ENCODE data around the gene RSRC2. TPM values are rescaled to one million over a fixed set of nuclear protein-coding genes. Genes with fewer than 3 reads are reported as not detected.

RSRC2 gene
- polyA plus RNA-seq, 3 donors: 7.6 to 63.5 (median 15.8) TPM

- Histone ChIP-seq H3K4me3 (replicated peaks in 1 of 3; ENCODE audit: low read depth in 2 of 3, low read length in 3 of 3) (no peak overlapping the region), H3K36me3 (replicated peaks in 1 of 2; ENCODE audit: control insufficient read depth in 1 of 2, insufficient read depth in 2 of 2, low read length in 2 of 2) (peaks cover 72 to 78% of the 10 kb centered on the region in 2 donors), H3K4me2 (replicated peaks; ENCODE audit: extremely low read depth, low read length, poor library complexity, severe bottlenecking) (no peak overlapping the region), H3K4me1 (ENCODE audit: control insufficient read depth in 1 of 2, insufficient read depth in 2 of 2, low read length in 2 of 2) (peaks cover 25 to 37% of the 10 kb centered on the region in 2 donors), H4K20me1 (ENCODE audit: insufficient read depth, low read length) (peaks cover 69% of the 10 kb centered on the region), H3K27me3 (ENCODE audit: control insufficient read depth in 2 of 2, insufficient read depth in 2 of 2, low read length in 2 of 2) (no peaks in the 10 kb centered on the region), H3K79me2 (ENCODE audit: insufficient read depth, low read length) (peaks cover 56% of the 10 kb centered on the region), H3K9me3 (replicated peaks in 1 of 2; ENCODE audit: control insufficient read depth in 1 of 2, insufficient read depth in 1 of 2, low read length in 2 of 2) (no peaks in the 10 kb centered on the region), H3K9ac (ENCODE audit: insufficient read depth, low read length, poor library complexity, severe bottlenecking) (no peak overlapping the region), H2AFZ (ENCODE audit: insufficient read depth, low read depth, low read length, poor library complexity, severe bottlenecking) (no peak overlapping the region), H3K27ac (ENCODE audit: low read depth in 1 of 2, low read length in 2 of 2) (peak overlapping the region in 1 of 2 donors; percentile 47)
- Mint-ChIP-seq H3K27me3 (ENCODE audit: low read depth in 3 of 3) (peaks cover 0 to 4% (median 0%) of the 10 kb centered on the region in 3 donors), H3K4me3 (no peak overlapping the region), H3K9me3 (no peaks in the 10 kb centered on the region), H3K4me1 (peaks cover 27% of the 10 kb centered on the region), H3K27ac (peak overlapping the region in 5 of 7 donors; percentile 4 to 82 (median 56)), H3K36me3 (peaks cover 61 to 73% of the 10 kb centered on the region in 2 donors)
- WGBS (ENCODE audit: insufficient coverage): 68% methylated on average over 6 of the region's 11 CpGs
- intact Hi-C loops (cut with micrococcal nuclease): loop anchor here in 1 of 2 donors (10.0 kb wide), 1 partner anchor 241 kb away; the partner anchor contains the start of gene VPS33A
- TF ChIP-seq, protein P1, sequence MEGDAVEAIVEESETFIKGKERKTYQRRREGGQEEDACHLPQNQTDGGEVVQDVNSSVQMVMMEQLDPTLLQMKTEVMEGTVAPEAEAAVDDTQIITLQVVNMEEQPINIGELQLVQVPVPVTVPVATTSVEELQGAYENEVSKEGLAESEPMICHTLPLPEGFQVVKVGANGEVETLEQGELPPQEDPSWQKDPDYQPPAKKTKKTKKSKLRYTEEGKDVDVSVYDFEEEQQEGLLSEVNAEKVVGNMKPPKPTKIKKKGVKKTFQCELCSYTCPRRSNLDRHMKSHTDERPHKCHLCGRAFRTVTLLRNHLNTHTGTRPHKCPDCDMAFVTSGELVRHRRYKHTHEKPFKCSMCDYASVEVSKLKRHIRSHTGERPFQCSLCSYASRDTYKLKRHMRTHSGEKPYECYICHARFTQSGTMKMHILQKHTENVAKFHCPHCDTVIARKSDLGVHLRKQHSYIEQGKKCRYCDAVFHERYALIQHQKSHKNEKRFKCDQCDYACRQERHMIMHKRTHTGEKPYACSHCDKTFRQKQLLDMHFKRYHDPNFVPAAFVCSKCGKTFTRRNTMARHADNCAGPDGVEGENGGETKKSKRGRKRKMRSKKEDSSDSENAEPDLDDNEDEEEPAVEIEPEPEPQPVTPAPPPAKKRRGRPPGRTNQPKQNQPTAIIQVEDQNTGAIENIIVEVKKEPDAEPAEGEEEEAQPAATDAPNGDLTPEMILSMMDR (IDR thresholded peaks at IDR 0.05): no peak
- DNase-seq: peak in 1 of 3 donors; percentile 14
Observed at GRCh38 chr12:122505419-122506051, 21.2 kb downstream of the RSRC2 start.

DNA sequence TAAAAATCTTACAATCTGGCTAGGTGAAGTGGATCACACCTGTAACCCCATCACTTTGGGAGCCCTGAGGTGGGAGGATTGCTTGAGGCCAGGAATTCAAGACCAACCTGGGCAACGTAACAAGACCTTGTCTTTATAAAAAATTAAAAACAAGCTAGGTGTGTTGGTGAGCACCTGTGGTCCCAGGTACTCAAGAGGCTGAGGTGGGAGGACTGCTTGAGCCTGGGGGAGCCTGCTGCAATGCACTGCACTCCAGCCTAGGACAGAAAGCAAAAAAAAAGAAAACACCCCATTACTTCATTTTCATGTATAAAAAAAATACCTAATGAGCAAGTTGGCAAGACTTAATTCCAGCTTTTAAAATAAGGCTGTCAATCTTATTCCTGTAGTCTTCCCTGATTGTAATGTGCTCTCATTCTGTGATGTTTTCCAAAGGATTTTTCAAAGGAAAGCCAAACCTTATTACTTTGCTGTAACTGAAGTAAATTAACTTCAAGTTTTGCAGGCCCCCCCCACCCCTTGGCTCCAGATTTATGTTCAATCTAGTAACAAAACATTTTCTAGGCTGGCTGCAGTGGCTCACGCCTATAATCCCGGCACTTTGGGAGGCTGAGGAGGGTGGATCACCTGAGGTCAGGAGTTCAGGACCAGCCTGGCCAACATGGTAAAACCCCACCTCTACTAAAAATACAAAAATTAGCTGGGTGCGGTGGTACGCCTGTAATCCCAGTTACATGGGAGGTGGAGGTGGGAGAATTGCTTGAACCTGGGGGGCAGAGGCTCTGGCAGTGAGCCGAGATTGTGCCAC lies 22.7 kb downstream of the RSRC2 start:
- Mint-ChIP-seq H3K27ac (peak overlapping the region in 3 of 7 donors; percentile 41 to 72 (median 54)), H3K27me3 (ENCODE audit: low read depth in 3 of 3) (peaks cover 0 to 4% (median 0%) of the 10 kb centered on the region in 3 donors), H3K9me3 (no peaks in the 10 kb centered on the region), H3K4me1 (peaks cover 36% of the 10 kb centered on the region), H3K36me3 (peaks cover 46 to 58% of the 10 kb centered on the region in 2 donors), H3K4me3 (no peak overlapping the region)
- intact Hi-C loops (cut with micrococcal nuclease): loop anchor here in 1 of 2 donors (1.0 to 10.0 kb wide), 2 partner anchors 8 to 239 kb away; partner anchors contain the start of gene VPS33A
- DNase-seq: no peak
- no peak overlapping the region for H3K9ac ChIP-seq (ENCODE audit: insufficient read depth, low read length, poor library complexity, severe bottlenecking)
- no peak overlapping the region for H2AFZ ChIP-seq (ENCODE audit: insufficient read depth, low read depth, low read length, poor library complexity, severe bottlenecking)
- H3K27me3 ChIP-seq (ENCODE audit: control insufficient read depth in 2 of 2, insufficient read depth in 2 of 2, low read length in 2 of 2): no peaks in the 10 kb centered on the region
- TF ChIP-seq, protein P1 (IDR thresholded peaks at IDR 0.05): no peak
- no peaks in the 10 kb centered on the region for H3K9me3 ChIP-seq (replicated peaks in 1 of 2; ENCODE audit: control insufficient read depth in 1 of 2, insufficient read depth in 1 of 2, low read length in 2 of 2)
- H3K4me1 ChIP-seq (ENCODE audit: control insufficient read depth in 1 of 2, insufficient read depth in 2 of 2, low read length in 2 of 2): peaks cover 32 to 46% of the 10 kb centered on the region in 2 donors
- peaks cover 56 to 63% of the 10 kb centered on the region in 2 donors for H3K36me3 ChIP-seq (replicated peaks in 1 of 2; ENCODE audit: control insufficient read depth in 1 of 2, insufficient read depth in 2 of 2, low read length in 2 of 2)
- H3K4me2 ChIP-seq (replicated peaks; ENCODE audit: extremely low read depth, low read length, poor library complexity, severe bottlenecking): no peak overlapping the region
- peaks cover 54% of the 10 kb centered on the region for H3K79me2 ChIP-seq (ENCODE audit: insufficient read depth, low read length)
- no peak overlapping the region for H3K4me3 ChIP-seq (replicated peaks in 1 of 3; ENCODE audit: low read depth in 2 of 3, low read length in 3 of 3)
- peak overlapping the region in 1 of 2 donors; percentile 99 for H3K27ac ChIP-seq (ENCODE audit: low read depth in 1 of 2, low read length in 2 of 2)
- no CpG with 5 or more reads among the region's 6 CpGs for WGBS (ENCODE audit: insufficient coverage)
- H4K20me1 ChIP-seq (ENCODE audit: insufficient read depth, low read length): peaks cover 54% of the 10 kb centered on the region

Data from CD14-positive monocyte (primary cell).